HFF-Myc (cell line): ENCODE measurements around the gene EDEM3.
"Not testable (repeated sequence)": the region's sequence is repeated elsewhere in the genome, so short reads cannot be mapped to it uniquely, and the experiment has no call there.

ENCODE experiments used
- DNase-seq: peaks from one replicate; pipeline ENCODE4 v3.0.0-alpha.2; 2011; ENCODE audit warnings: low read depth; ENCODE audit errors: extremely low read depth
- H3K4me3 ChIP-seq: replicated peaks from 2 replicates; pipeline ENCODE4 v1.5.1; 2011; ENCODE audit warnings: low read depth, mild to moderate bottlenecking, control low read depth, low read length
- CTCF ChIP-seq: IDR thresholded peaks from 2 replicates; pipeline ENCODE4 v1.5.1; 2012; ENCODE audit warnings: mild to moderate bottlenecking, low read depth, low read length, control low read depth; ENCODE audit errors: missing control alignments

EDEM3 gene

GRCh38 chr1:184770181-184770979 is 15.7 kb upstream of the EDEM3 start:
- DNase-seq: no peak
- TF ChIP-seq CTCF: no peak
- H3K4me3 ChIP-seq: no peak overlapping the region

GRCh38 chr1:184769241-184769640 is 14.6 kb upstream of the EDEM3 start:
- TF ChIP-seq CTCF: no peak
- no peak overlapping the region for H3K4me3 ChIP-seq
- DNase-seq: no peak

GRCh38 chr1:184768467-184768866 is 13.8 kb upstream of the EDEM3 start:
- H3K4me3 ChIP-seq: no peak overlapping the region
- DNase-seq: no peak
- no peak for TF ChIP-seq CTCF

GRCh38 chr1:184767591-184767990 is 12.9 kb upstream of the EDEM3 start:
- no peak overlapping the region for H3K4me3 ChIP-seq
- TF ChIP-seq CTCF: no peak
- no peak for DNase-seq

GRCh38 chr1:184764483-184764882 is 9.8 kb upstream of the EDEM3 start:
- no peak for TF ChIP-seq CTCF
- no peak overlapping the region for H3K4me3 ChIP-seq
- DNase-seq: no peak

- DNase-seq, H3K4me3 ChIP-seq: not testable (repeated sequence)
These were observed 8.9 kb upstream of the EDEM3 start for GRCh38 chr1:184763520-184763919.

- no peak for DNase-seq
- TF ChIP-seq CTCF: no peak
- H3K4me3 ChIP-seq: no peak overlapping the region
These were observed 7.4 kb upstream of the EDEM3 start for GRCh38 chr1:184761969-184762485.
